Measurements from ENCODE around the gene FASTKD2.

GRCh38 chr2:206805887-206806607 lies 40.6 kb downstream of the FASTKD2 start:
- TF ChIP-seq CTCF (tag by site-specific recombination; IDR thresholded peaks at IDR 0.05): no peak
- TF ChIP-seq ZNF670 (tag by site-specific recombination; IDR thresholded peaks at IDR 0.05; ENCODE audit: low read depth): no peak
